Mesendoderm (in vitro differentiated cells): ENCODE data around the gene LETM1.

Experiments
- DNase-seq: peaks from one replicate; pipeline ENCODE4 v3.0.0; 2013
- H2AK5ac ChIP-seq: 2 replicates; pipeline ENCODE4 v1.6.1; 2013; ENCODE audit warnings: low read length, inconsistent platforms
- H2BK120ac ChIP-seq: 2 replicates; pipeline ENCODE4 v1.6.1; 2013; ENCODE audit warnings: low read depth, mild to moderate bottlenecking, low read length, moderate library complexity, mixed read lengths
- H2BK15ac ChIP-seq: replicated peaks from 2 replicates; pipeline ENCODE4 v1.6.1; 2013; ENCODE audit warnings: low read depth, mild to moderate bottlenecking, moderate library complexity
- H2BK5ac ChIP-seq: 2 replicates; pipeline ENCODE4 v1.6.1; 2013; ENCODE audit warnings: low read length, inconsistent platforms
- H3K18ac ChIP-seq: 2 replicates; pipeline ENCODE4 v1.6.1; 2013; ENCODE audit warnings: mild to moderate bottlenecking, low read length, mixed read lengths
- H3K23ac ChIP-seq: one replicate; pipeline ENCODE4 v1.6.1; 2013; ENCODE audit warnings: low read length
- H3K27ac ChIP-seq: 2 replicates; pipeline ENCODE4 v1.5.1; 2013; ENCODE audit warnings: low read depth, mild to moderate bottlenecking, inconsistent platforms, low read length, moderate library complexity
- H3K27me3 ChIP-seq: 2 replicates; pipeline ENCODE4 v1.6.1; 2013; ENCODE audit warnings: low read length, control low read depth, mild to moderate bottlenecking, inconsistent platforms; ENCODE audit not compliant: insufficient read depth, poor library complexity
- H3K36me3 ChIP-seq: 2 replicates; pipeline ENCODE4 v1.6.1; 2013; ENCODE audit warnings: low read length, inconsistent platforms; ENCODE audit not compliant: control insufficient read depth, insufficient read depth
- H3K4ac ChIP-seq: one replicate; pipeline ENCODE4 v1.6.1; 2013; ENCODE audit warnings: low read depth, mild to moderate bottlenecking, low read length, moderate library complexity
- H3K4me1 ChIP-seq: 2 replicates; pipeline ENCODE4 v1.6.1; 2013; ENCODE audit warnings: low read depth, low read length, inconsistent platforms; ENCODE audit not compliant: control insufficient read depth
- H3K4me2 ChIP-seq: 2 replicates; pipeline ENCODE4 v1.6.1; 2013; ENCODE audit warnings: low read length
- H3K4me3 ChIP-seq: 2 replicates; pipeline ENCODE4 v1.5.1; 2013; ENCODE audit warnings: mild to moderate bottlenecking, low read length
- H3K56ac ChIP-seq: one replicate; pipeline ENCODE4 v1.6.1; 2013; ENCODE audit warnings: low read length
- H3K79me1 ChIP-seq: 2 replicates; pipeline ENCODE4 v1.6.1; 2013; ENCODE audit warnings: low read length, inconsistent platforms
- H3K79me2 ChIP-seq: 2 replicates; pipeline ENCODE4 v1.6.1; 2013; ENCODE audit warnings: mild to moderate bottlenecking, low read length; ENCODE audit not compliant: control insufficient read depth, insufficient read depth
- H3K9ac ChIP-seq: 2 replicates; pipeline ENCODE4 v1.6.1; 2013; ENCODE audit warnings: low read length, inconsistent platforms
- H4K5ac ChIP-seq: one replicate; pipeline ENCODE4 v1.6.1; 2013; ENCODE audit warnings: low read length
- H4K8ac ChIP-seq: one replicate; pipeline ENCODE4 v1.6.1; 2013; ENCODE audit warnings: low read depth, mild to moderate bottlenecking, control low read depth, low read length, moderate library complexity
- WGBS: extraction: QIAGEN DNeasy Blood & Tissue Kit; methylation state at CpG from one replicate; pipeline ENCODE4 v1.1.7; 2013; ENCODE audit warnings: low lambda C conversion rate, missing lambda C conversion rate; ENCODE audit not compliant: insufficient coverage; ENCODE audit errors: extremely low coverage; 5-methylcytosine and 5-hydroxymethylcytosine counted together

Gene LETM1

DNA sequence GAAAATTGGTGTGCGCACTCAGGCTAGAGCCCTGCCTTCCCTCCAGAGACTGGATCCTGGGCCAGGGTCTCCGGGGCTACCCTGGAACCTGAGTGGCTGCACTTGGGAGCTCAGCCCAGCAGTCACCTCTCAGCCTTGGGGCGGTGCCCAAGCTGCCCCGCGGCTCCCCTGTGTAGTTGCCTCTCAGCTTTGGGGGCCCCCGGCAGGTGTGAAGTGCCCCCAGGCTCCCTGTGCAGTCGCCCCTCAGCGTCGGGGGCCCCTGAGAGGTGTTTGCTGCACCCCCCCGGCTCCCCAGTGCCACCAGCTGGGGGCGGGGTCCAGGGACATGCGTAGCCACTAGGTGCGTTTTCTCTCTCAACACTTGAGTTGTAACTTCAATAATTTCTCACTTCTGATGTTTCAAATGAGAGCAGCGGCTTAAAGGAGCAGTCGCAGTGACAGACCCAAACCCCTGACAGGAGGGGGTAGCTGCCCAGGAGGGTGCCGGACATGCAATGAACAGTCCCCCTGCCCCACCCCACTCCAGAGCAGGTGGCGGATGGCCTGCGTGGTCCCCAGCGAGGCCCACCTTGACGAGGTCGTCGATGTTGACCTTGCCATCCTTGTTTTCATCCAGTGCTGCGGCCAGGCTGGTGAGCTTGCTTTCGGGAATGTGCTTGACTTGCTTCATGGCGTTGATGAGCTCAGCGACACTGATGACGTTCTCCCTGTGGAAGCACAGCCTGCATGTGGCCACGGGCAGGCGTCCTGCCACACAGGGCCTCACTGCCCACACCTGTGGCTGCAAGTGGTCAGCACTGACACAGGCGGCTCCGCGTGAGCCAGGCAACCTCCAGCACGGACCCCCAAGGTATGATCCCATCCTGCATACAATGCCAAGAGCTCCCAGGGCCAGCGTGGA, 40.6 kb downstream of the LETM1 start:
- Histone ChIP-seq H2BK120ac (no peak overlapping the region), H3K36me3 (peaks cover 12% of the 10 kb centered on the region), H4K8ac (no peak overlapping the region), H3K4me2 (no peak overlapping the region), H3K27me3 (no peaks in the 10 kb centered on the region), H3K79me1 (no peaks in the 10 kb centered on the region), H3K9ac (no peak overlapping the region), H2BK5ac (no peak overlapping the region), H2BK15ac (no peak overlapping the region), H3K79me2 (no peaks in the 10 kb centered on the region), H3K4me3 (no peak overlapping the region), H4K5ac (no peak overlapping the region), H3K18ac (no peak overlapping the region), H3K4ac (no peak overlapping the region), H2AK5ac (no peak overlapping the region), H3K23ac (no peak overlapping the region), H3K27ac (no peak overlapping the region), H3K4me1 (no peaks in the 10 kb centered on the region), H3K56ac (no peak overlapping the region)
- WGBS = no CpG with 5 or more reads among the region's 34 CpGs
- no peak for DNase-seq

DNA sequence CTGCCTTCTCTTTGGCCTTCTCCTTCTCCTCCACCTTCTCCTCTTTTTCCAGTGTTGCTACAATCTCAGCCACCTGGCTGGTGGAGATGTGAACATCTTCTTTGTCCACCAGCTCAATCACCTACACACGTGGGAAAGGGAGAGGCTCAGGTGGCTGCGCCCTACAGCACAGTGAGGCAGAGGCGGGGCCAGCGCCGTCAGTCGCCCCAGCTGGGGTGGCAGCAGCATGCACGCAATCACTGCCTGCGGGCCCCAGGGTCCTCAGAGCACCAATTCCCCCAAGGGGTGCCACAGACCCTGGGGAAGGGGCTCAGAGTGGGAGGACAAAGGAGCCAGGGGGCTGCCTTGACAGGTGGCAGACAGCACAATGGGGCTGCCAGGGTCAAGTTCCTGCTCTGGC, 41.5 kb downstream of the LETM1 start:
- H3K4ac ChIP-seq = no peak overlapping the region
- no CpG with 5 or more reads among the region's 8 CpGs for WGBS
- DNase-seq = no peak
- H3K4me1 ChIP-seq = no peaks in the 10 kb centered on the region
- H3K36me3 ChIP-seq = peaks cover 12% of the 10 kb centered on the region
- H2BK15ac ChIP-seq = no peak overlapping the region
- H3K18ac ChIP-seq = no peak overlapping the region
- no peaks in the 10 kb centered on the region for H3K79me2 ChIP-seq
- H3K56ac ChIP-seq = no peak overlapping the region
- H3K27me3 ChIP-seq = no peaks in the 10 kb centered on the region
- no peak overlapping the region for H2BK5ac ChIP-seq
- no peak overlapping the region for H3K9ac ChIP-seq
- no peak overlapping the region for H3K4me2 ChIP-seq
- H3K23ac ChIP-seq = no peak overlapping the region
- no peak overlapping the region for H2BK120ac ChIP-seq
- no peak overlapping the region for H3K27ac ChIP-seq
- no peaks in the 10 kb centered on the region for H3K79me1 ChIP-seq
- H2AK5ac ChIP-seq = no peak overlapping the region
- no peak overlapping the region for H4K8ac ChIP-seq
- no peak overlapping the region for H4K5ac ChIP-seq
- H3K4me3 ChIP-seq = no peak overlapping the region

DNA sequence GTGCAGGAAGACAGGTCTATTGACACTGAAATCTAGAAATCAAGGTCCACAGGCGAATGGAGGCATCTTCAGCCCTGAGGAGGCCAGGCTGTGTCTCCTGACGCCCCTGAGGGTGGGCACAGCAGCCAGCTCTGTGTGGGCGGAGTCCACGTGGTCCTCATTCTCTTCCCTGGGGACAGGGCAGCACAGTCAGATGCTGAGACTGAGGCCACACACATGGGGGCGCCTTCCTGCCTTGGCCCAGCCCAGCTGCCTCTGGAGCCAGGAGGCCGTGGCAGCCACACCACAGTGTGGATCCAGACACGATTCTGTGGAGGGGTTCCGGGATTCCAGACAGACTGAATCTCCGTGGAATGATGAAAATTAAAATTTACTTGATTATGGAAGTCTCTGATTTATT, 42.0 kb downstream of the LETM1 start:
- no CpG with 5 or more reads among the region's 9 CpGs for WGBS
- no peak overlapping the region for H3K27ac ChIP-seq
- no peak overlapping the region for H2AK5ac ChIP-seq
- H3K79me1 ChIP-seq = no peaks in the 10 kb centered on the region
- no peak overlapping the region for H2BK5ac ChIP-seq
- H3K23ac ChIP-seq = no peak overlapping the region
- H3K56ac ChIP-seq = no peak overlapping the region
- H3K27me3 ChIP-seq = no peaks in the 10 kb centered on the region
- peaks cover 10% of the 10 kb centered on the region for H3K36me3 ChIP-seq
- no peak overlapping the region for H3K18ac ChIP-seq
- H2BK15ac ChIP-seq = no peak overlapping the region
- no peak overlapping the region for H4K5ac ChIP-seq
- H4K8ac ChIP-seq = no peak overlapping the region
- H3K4me2 ChIP-seq = no peak overlapping the region
- H3K79me2 ChIP-seq = no peaks in the 10 kb centered on the region
- no peak overlapping the region for H2BK120ac ChIP-seq
- H3K4ac ChIP-seq = no peak overlapping the region
- no peaks in the 10 kb centered on the region for H3K4me1 ChIP-seq
- no peak for DNase-seq
- no peak overlapping the region for H3K4me3 ChIP-seq
- no peak overlapping the region for H3K9ac ChIP-seq

DNA sequence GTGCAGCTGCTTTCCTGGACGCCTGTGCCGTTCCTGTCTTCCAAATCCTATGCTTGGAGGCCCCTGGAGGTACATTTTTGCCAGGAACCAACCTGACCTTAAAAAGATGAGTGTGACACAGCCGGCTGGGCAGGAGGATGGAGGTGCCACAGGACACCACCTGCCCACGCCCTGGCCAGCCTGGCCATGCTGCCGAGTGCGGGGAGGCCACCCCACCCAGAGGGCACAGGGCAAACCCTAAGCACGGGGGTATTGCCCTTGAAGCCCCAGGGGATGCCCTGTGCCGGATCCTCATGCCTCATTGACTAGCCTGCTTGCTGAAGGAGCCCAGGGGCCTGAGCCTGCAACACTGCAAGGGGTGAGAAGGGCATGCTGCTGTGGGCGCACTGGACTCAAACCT, 42.7 kb downstream of the LETM1 start:
- no peak overlapping the region for H3K4me3 ChIP-seq
- H3K27ac ChIP-seq = no peak overlapping the region
- H3K27me3 ChIP-seq = no peaks in the 10 kb centered on the region
- H4K8ac ChIP-seq = no peak overlapping the region
- no peaks in the 10 kb centered on the region for H3K4me1 ChIP-seq
- no peak overlapping the region for H2AK5ac ChIP-seq
- H2BK15ac ChIP-seq = no peak overlapping the region
- H2BK120ac ChIP-seq = no peak overlapping the region
- H3K36me3 ChIP-seq = peaks cover 9% of the 10 kb centered on the region
- no peak overlapping the region for H3K18ac ChIP-seq
- no peaks in the 10 kb centered on the region for H3K79me2 ChIP-seq
- H3K9ac ChIP-seq = no peak overlapping the region
- H3K56ac ChIP-seq = no peak overlapping the region
- no peak overlapping the region for H3K4me2 ChIP-seq
- WGBS = no CpG with 5 or more reads among the region's 9 CpGs
- H4K5ac ChIP-seq = no peak overlapping the region
- no peak overlapping the region for H3K23ac ChIP-seq
- no peaks in the 10 kb centered on the region for H3K79me1 ChIP-seq
- no peak for DNase-seq
- no peak overlapping the region for H2BK5ac ChIP-seq
- no peak overlapping the region for H3K4ac ChIP-seq

DNA sequence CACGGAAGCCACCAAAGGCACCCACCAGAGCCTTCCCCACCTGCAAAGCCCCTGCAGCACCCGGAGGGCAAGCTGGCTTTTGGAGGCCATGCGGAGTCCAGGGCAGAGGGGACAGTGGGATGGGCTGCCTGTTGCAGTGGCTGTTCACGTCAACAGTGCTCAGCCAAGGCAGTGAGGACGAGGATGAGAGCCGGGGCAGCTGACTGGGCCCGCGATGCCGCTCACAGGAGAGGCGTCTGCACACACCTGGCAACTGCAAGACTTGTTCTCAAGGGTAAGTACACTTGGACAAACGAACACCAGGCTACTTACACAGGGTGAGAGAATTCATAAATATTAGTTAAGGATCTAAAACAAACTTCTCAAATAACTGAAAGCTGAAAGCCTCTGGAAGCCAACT, 43.2 kb downstream of the LETM1 start:
- Histone ChIP-seq H4K8ac (no peak overlapping the region), H4K5ac (no peak overlapping the region), H3K23ac (no peak overlapping the region), H3K27ac (no peak overlapping the region), H3K56ac (no peak overlapping the region), H3K79me1 (no peaks in the 10 kb centered on the region), H2AK5ac (no peak overlapping the region), H3K4me2 (no peak overlapping the region), H3K36me3 (peaks cover 9% of the 10 kb centered on the region), H2BK5ac (no peak overlapping the region), H3K4ac (no peak overlapping the region), H3K9ac (no peak overlapping the region), H3K27me3 (no peaks in the 10 kb centered on the region), H3K4me1 (no peaks in the 10 kb centered on the region), H3K18ac (no peak overlapping the region), H2BK120ac (no peak overlapping the region), H3K79me2 (no peaks in the 10 kb centered on the region), H2BK15ac (no peak overlapping the region), H3K4me3 (no peak overlapping the region)
- DNase-seq = no peak
- WGBS = no CpG with 5 or more reads among the region's 11 CpGs

DNA sequence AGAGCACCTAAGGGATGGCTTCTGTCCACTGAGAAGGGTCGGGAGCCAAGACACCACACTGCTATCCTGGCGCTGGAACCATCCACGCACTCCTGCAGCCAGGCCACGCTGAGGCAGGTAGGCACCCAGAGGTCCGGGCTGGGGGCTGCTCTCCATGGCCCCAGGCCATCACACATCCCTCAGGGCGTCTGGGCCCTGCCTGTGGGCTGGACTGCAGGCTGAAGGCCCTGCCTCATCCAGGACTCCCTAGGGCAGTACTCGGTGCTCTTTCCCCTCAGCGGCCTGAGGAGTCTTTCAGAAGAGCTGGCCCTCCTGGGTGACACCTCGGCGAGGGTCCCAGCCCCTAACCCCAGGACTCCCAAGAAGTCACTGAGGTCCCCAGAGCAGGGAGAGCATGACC, 45.2 kb downstream of the LETM1 start:
- no peak overlapping the region for H3K56ac ChIP-seq
- H3K27me3 ChIP-seq = no peaks in the 10 kb centered on the region
- H2AK5ac ChIP-seq = no peak overlapping the region
- no peak overlapping the region for H3K4ac ChIP-seq
- no peak overlapping the region for H2BK5ac ChIP-seq
- no peak overlapping the region for H2BK120ac ChIP-seq
- no peak overlapping the region for H2BK15ac ChIP-seq
- H3K27ac ChIP-seq = no peak overlapping the region
- H3K4me1 ChIP-seq = no peaks in the 10 kb centered on the region
- H3K4me3 ChIP-seq = no peak overlapping the region
- H3K36me3 ChIP-seq = peaks cover 9% of the 10 kb centered on the region
- no peak overlapping the region for H3K4me2 ChIP-seq
- H3K9ac ChIP-seq = no peak overlapping the region
- H3K79me1 ChIP-seq = no peaks in the 10 kb centered on the region
- no peak overlapping the region for H4K8ac ChIP-seq
- no peak overlapping the region for H3K23ac ChIP-seq
- WGBS = no CpG with 5 or more reads among the region's 10 CpGs
- no peak overlapping the region for H4K5ac ChIP-seq
- no peak for DNase-seq
- no peaks in the 10 kb centered on the region for H3K79me2 ChIP-seq
- no peak overlapping the region for H3K18ac ChIP-seq
